Activated CD8-positive, alpha-beta T cell treated with anti-CD3 and anti-CD28 coated beads for 36 hours (primary cell): Measurements from ENCODE around the gene HLA-A. TPM values are rescaled to one million over a fixed set of nuclear protein-coding genes. Genes with fewer than 3 reads are reported as not detected.

Source experiments
- ATAC-seq: fragments of 200-7000 bp; cut with Tn5 transposase; one replicate; pipeline ENCODE4 v1.10.0; 2021; ENCODE audit warnings: mild to moderate bottlenecking, moderate library complexity
- CTCF ChIA-PET: fragments of 350-600 bp; sonication (Branson Sonifier 250); formaldehyde crosslinking; loops from one replicate; lab custom pipeline; 2021; ENCODE audit warnings: antibody characterized with exemption; lab: Charles Lee
- POLR2A ChIA-PET: fragments of 350-600 bp; sonication (Branson Sonifier 250); formaldehyde crosslinking; loops from one replicate; lab custom pipeline; 2021; ENCODE audit warnings: antibody characterized with exemption; lab: Charles Lee
- DNase-seq: peaks from one replicate; pipeline ENCODE4 v3.0.0-alpha.2; 2020
- H3K27ac Mint-ChIP-seq: one replicate; pipeline ENCODE4 v1.8.0; 2021; ENCODE audit warnings: mild to moderate bottlenecking, mixed read lengths
- H3K27me3 Mint-ChIP-seq: one replicate; pipeline ENCODE4 v1.8.0; 2021; ENCODE audit warnings: mixed read lengths
- H3K36me3 Mint-ChIP-seq: one replicate; pipeline ENCODE4 v1.8.0; 2021; ENCODE audit warnings: low read depth, mixed read lengths
- H3K4me1 Mint-ChIP-seq: one replicate; pipeline ENCODE4 v1.8.0; 2021; ENCODE audit warnings: low read depth, mixed read lengths
- H3K4me3 Mint-ChIP-seq: one replicate; pipeline ENCODE4 v1.8.0; 2021; ENCODE audit warnings: mild to moderate bottlenecking, moderate library complexity, mixed read lengths
- H3K9me3 Mint-ChIP-seq: one replicate; pipeline ENCODE4 v1.8.0; 2021; ENCODE audit warnings: mixed read lengths
- intact Hi-C: fragments of 100-400 bp; cut with micrococcal nuclease; formaldehyde crosslinking; loops from one replicate; pipeline ENCODE4 v1.10.0; 2022
- total RNA-seq, 2 experiments: library from RNA; stranded (reverse); gene quantifications; one replicate each; pipeline ENCODE4 v1.2.3, GENCODE V29; 2021
- TF ChIP-seq, protein P1 (sequence below): fragments of 200-600 bp; IDR thresholded peaks from one replicate; pipeline ENCODE4 v1.8.0; 2022; ENCODE audit warnings: antibody characterized with exemption, mild to moderate bottlenecking

HLA-A gene
- total RNA-seq, 2 experiments from 2014 or later, result 1,275 to 1,335 TPM

DNA sequence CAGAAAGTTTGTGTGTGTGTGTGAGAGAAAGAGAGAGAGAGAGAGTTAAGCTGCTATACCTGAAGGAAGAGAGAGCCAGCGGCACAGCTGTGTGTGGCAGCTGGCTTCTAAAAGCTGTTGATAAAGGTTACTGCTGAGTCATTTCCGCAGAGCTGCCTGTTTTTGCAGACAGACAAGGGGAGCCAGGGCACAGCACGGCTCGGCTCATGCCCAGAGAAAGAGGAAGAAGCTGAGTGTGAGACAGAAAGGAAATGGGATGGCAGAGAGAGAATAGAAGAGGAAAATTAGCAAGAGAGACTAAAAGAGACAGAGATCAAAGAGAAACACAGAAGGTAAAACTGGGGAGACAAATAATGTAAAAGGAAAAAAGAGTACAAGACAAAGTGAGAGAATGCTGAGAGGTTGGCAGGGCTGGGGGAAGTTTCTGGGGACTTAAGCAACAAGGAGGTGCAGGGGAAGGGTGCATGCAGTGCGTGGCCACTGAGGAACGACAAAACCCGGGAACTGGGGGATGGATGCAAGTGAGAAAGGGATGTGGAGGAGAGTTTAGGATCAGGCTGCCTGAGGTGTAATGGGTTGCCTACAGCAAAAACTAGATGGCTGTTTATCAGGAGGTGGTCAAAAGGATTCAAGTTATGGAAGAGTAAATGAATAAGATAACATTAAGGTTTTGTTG, 22.7 kb downstream of the HLA-A start:
- ChIA-PET POLR2A (interaction anchor here (0.7 to 2.8 kb wide), 10 partner anchors 8 to 163 kb away, joined by 3 to 10 read pairs (median 4); no protein-coding TSS in a partner anchor), CTCF (interaction anchor here (0.8 to 2.7 kb wide), 4 partner anchors 44 to 138 kb away, joined by 3 to 13 read pairs (median 4); no protein-coding TSS in a partner anchor)
- ATAC-seq, result peak; percentile 97
- Mint-ChIP-seq H3K27me3 (no peaks in the 10 kb centered on the region), H3K27ac (peak overlapping the region; percentile 83), H3K4me3 (peak overlapping the region; percentile 57), H3K36me3 (no peaks in the 10 kb centered on the region), H3K9me3 (no peaks in the 10 kb centered on the region), H3K4me1 (peaks cover 26% of the 10 kb centered on the region)
- DNase-seq, result peak; percentile 82
- TF ChIP-seq, protein P1, sequence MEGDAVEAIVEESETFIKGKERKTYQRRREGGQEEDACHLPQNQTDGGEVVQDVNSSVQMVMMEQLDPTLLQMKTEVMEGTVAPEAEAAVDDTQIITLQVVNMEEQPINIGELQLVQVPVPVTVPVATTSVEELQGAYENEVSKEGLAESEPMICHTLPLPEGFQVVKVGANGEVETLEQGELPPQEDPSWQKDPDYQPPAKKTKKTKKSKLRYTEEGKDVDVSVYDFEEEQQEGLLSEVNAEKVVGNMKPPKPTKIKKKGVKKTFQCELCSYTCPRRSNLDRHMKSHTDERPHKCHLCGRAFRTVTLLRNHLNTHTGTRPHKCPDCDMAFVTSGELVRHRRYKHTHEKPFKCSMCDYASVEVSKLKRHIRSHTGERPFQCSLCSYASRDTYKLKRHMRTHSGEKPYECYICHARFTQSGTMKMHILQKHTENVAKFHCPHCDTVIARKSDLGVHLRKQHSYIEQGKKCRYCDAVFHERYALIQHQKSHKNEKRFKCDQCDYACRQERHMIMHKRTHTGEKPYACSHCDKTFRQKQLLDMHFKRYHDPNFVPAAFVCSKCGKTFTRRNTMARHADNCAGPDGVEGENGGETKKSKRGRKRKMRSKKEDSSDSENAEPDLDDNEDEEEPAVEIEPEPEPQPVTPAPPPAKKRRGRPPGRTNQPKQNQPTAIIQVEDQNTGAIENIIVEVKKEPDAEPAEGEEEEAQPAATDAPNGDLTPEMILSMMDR, result no peak
- intact Hi-C loops, result loop anchor here (5.0 kb wide), 1 partner anchor 118 kb away; no protein-coding TSS in a partner anchor

DNA sequence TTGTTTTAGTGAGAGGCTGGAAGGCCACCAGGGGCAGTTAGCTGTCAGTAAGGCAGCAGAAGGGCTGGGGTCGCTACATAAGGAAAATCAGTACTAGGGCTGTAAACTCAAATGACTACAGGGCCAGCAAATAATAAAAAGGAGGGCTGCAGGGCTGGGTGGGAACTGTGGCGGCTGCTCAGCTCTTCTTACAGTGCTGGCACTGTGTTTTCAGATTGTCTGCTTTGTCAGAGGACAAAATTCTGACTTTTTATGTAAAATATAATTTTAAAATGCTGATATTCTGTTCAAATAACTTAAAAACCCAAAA, 23.2 kb downstream of the HLA-A start:
- DNase-seq, result no peak
- H3K4me1 Mint-ChIP-seq, result peaks cover 26% of the 10 kb centered on the region
- H3K4me3 Mint-ChIP-seq, result peak overlapping the region; percentile 57
- no peaks in the 10 kb centered on the region for H3K36me3 Mint-ChIP-seq
- H3K27ac Mint-ChIP-seq, result peak overlapping the region; percentile 83
- intact Hi-C loops, result loop anchor here (5.0 kb wide), 1 partner anchor 118 kb away; no protein-coding TSS in a partner anchor
- H3K9me3 Mint-ChIP-seq, result no peaks in the 10 kb centered on the region
- POLR2A ChIA-PET, result interaction anchor here (0.7 to 2.8 kb wide), 8 partner anchors 8 to 114 kb away, joined by 3 to 10 read pairs (median 4); no protein-coding TSS in a partner anchor
- H3K27me3 Mint-ChIP-seq, result no peaks in the 10 kb centered on the region
- CTCF ChIA-PET, result interaction anchor here (1.4 to 2.7 kb wide), 2 partner anchors 117 to 138 kb away, joined by 4 to 13 read pairs; no protein-coding TSS in a partner anchor
- ATAC-seq, result no peak
- TF ChIP-seq, protein P1, result no peak

DNA sequence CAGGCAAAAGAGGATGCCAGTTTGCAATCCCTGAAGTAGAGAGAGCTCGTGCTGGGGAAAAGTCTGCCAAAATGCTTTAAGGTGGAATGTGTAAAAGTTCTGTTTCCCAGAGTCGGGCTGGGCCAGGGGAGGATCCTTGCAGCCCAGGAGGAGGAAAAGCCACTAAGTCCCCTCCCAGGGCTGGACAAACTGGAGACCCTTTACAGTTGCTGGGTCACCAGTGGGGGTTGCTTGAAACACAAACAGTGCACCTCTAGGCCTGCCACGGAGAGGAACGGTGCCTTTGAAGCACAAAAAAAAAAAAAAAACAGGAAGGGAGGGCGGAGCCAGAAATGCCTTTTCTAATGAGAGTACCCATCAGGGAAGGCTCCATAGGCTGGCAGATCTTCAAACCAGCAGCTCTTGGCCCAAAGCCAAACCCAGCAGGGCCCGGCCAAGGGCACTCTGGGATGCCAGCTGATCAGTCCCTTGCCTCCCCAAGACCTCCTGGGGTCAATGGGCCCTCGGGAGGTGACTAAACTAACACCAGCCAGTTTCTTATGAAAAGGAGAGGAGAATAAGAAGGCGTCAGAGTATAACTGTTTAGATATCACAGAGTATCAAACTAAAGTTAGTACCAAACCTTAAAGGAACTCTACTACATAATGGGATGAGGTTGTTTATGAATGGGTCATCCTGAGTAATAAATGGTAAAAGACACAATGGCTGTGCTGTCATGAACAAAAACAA, 23.7 kb downstream of the HLA-A start:
- Mint-ChIP-seq H3K4me1 (peaks cover 26% of the 10 kb centered on the region), H3K9me3 (no peaks in the 10 kb centered on the region), H3K27me3 (no peaks in the 10 kb centered on the region), H3K36me3 (no peaks in the 10 kb centered on the region), H3K27ac (no peak overlapping the region), H3K4me3 (peak overlapping the region; percentile 28)
- CTCF ChIA-PET, result interaction anchor here (1.0 to 2.7 kb wide), 3 partner anchors 47 to 118 kb away, joined by 3 to 13 read pairs (median 3); no protein-coding TSS in a partner anchor
- intact Hi-C loops, result loop anchor here (5.0 kb wide), 1 partner anchor 119 kb away; no protein-coding TSS in a partner anchor
- POLR2A ChIA-PET, result interaction anchor here (0.8 to 2.8 kb wide), 5 partner anchors 9 to 42 kb away, joined by 3 to 10 read pairs (median 3); no protein-coding TSS in a partner anchor
- ATAC-seq (no peak), DNase-seq (no peak)
- TF ChIP-seq, protein P1, result no peak

DNA sequence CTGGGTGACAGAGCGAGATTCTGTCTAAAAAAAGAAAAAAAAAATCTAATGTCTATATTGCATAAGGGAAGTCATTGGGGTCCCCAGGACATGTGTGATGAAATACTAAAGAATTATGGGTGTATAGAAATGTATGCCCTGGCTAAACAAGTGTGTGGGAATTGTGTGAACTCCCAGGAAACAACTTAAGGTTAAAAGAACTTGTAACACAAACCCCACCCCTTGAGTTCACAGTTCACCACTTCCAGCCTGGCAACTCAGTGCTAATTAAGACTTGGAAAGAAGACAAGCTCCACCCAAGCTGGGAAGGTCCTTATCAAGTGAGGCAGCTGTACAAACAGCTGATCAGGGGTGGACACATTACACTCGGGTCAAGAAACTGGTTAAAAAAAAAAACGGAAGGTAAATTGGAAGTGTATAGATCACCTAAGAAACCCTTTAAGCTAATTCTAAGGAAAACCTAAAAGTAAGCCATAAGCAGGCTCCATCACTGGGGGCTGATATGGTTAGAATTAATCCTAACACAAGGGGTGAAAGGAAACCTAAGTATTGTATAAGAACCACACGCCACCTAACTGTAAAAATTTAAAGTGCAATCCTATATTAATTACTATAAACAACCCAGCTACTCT, 25.2 kb downstream of the HLA-A start:
- POLR2A ChIA-PET, result interaction anchor here (0.9 kb wide), 1 partner anchor 39 kb away, joined by 3 read pairs; no protein-coding TSS in a partner anchor
- ATAC-seq, result peak; percentile 20
- H3K27ac Mint-ChIP-seq, result no peak overlapping the region

More for the DNA sequence above, 25.2 kb downstream of the HLA-A start:
- peaks cover 26% of the 10 kb centered on the region for H3K4me1 Mint-ChIP-seq
- CTCF ChIA-PET, result interaction anchor here (0.8 to 1.3 kb wide), 4 partner anchors 8 to 119 kb away, joined by 3 to 4 read pairs (median 4); no protein-coding TSS in a partner anchor
- no peaks in the 10 kb centered on the region for H3K36me3 Mint-ChIP-seq
- H3K4me3 Mint-ChIP-seq, result no peak overlapping the region
- no peaks in the 10 kb centered on the region for H3K27me3 Mint-ChIP-seq
- no peaks in the 10 kb centered on the region for H3K9me3 Mint-ChIP-seq
- no peak for DNase-seq
- intact Hi-C loops, result loop anchor here (5.0 kb wide), 1 partner anchor 120 kb away; no protein-coding TSS in a partner anchor
- TF ChIP-seq, protein P1, result no peak
